ENCODE measurements around the gene IKZF1.

DNA sequence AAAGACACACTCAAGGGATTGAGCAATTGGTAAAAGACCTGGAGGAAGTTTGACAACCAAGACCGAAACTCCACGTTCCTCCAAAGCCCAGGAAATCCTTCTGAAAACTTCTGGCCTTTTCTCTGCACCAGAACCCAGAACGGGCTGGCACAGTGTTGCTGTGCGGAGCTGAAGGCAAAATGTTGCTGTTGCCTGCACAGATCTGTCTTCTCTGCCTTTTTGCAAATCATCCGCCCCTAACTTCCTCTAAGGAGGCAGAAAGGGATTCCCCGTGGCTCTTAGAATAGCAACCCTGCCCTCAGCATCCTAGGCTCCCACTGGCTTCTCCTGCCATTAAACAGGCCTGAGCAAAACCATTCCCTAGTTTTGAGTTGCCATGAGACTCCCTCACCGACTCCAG lies 100.7 kb downstream of the IKZF1 start:
- TF ChIP-seq CTCF (IDR thresholded peaks at IDR 0.05) (no peak), EZH2 (IDR thresholded peaks at IDR 0.05) (no peak)

All from neural progenitor cell (in vitro differentiated cells).